Measurements from ENCODE around the gene DNAJB4.
A peak's percentile ranks its signal among the peaks of the same experiment; 100 is the strongest.
"Not testable (repeated sequence)": the region's sequence is repeated elsewhere in the genome, so short reads cannot be mapped to it uniquely, and the experiment has no call there.

DNAJB4 gene

DNA sequence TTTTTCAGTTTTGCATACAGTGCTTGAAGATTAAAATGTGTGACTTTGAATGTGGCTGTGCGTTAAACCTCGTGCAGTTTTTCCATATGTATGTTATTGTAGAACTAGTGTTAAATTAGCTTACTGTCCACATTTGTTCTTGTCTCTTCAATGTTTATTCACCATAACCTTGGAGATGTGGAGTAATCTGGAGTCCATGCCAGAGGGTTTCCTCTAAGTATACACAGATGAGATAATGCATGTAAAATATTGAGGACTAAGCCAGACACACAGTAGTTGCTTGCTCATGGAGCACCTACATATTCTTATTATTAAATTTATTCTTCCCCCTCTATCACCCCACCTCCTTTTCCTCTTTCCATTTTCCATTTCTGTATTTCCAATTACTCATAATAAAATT is 33.3 kb downstream of the DNAJB4 start:
- no peak for DNase-seq (ENCODE audit: low read depth)

- DNase-seq (ENCODE audit: low read depth): no peak
Measured at GRCh38 chr1:78038491-78038939, 33.8 kb downstream of the DNAJB4 start.

DNA sequence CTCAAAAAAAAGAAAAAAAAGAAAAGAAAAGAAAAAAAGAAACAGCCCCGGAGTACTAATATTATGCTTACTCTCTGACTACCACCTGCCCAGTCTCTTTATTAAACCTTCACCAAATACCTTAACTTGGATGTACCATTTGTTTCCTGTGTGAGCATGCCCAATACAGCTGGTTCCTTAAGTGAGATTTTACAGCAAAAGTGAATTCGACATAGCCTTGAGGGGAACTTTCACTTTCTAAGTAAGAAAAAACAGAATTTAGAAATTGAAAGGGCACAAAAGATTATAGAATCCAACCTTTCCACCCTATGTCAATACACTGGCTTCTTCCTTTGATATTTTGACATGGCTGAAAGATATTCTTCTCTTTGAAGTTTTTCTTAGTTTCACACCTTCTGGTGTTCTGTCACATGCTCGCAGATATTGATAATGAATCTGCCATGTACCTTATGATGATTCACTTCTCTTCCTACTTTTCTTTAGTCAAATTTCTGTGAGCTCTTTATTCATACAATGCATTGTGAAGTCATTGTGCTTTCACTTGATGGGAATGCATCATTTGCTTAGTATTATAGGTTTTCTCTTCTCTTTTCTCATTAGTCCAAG is 35.8 kb downstream of the DNAJB4 start:
- DNase-seq (ENCODE audit: low read depth): no peak

DNA sequence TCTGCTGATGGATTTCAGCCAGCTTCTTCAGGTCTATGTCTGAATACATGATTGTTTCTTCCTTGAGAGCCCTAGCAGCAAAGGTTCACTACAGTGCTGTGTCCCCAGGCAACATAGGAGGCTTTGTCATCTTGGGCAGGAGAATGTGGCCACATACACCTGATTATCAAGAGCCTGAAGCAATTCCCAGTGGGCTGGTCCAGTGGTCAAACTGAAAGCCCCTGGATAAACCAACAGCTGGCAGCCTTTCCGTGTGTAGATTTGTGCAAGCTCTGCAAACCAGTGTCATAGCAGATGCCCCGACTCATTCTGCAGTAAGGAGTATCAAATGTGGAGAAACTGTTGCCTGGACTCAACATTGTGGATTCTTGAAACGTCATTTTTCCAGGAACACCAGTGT is 38.7 kb downstream of the DNAJB4 start:
- no peak for DNase-seq (ENCODE audit: low read depth)

- DNase-seq (ENCODE audit: low read depth): no peak
Measured at GRCh38 chr1:78044796-78045562, 40.2 kb downstream of the DNAJB4 start.

DNA sequence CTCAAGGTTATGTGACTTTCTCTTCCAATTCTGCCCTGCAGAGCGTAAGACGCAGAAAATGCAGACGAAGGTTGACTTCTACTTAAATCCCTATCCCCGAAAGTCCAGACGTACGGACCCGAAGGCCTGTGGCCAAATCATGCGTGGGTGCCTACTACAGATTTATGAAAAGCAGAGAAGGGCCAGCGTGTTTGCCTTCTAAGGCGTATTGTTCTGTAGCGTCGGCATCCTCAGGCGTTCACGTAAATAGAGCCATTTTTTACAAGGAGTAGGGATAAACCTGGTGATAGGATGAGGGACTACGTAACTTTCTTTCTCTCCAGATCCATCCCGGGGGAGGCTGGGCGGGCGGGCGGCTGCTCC is 40.8 kb downstream of the DNAJB4 start:
- no peak for DNase-seq (ENCODE audit: low read depth)

GRCh38 chr1:78045926-78046778 is 41.4 kb downstream of the DNAJB4 start, which contains the start of gene GIPC2:
TSS of gene GIPC2 (plus strand) at chr1:78045966. CDS start at chr1:78046095, 129 bp downstream.
- peak; percentile 7 for DNase-seq (ENCODE audit: low read depth)

DNA sequence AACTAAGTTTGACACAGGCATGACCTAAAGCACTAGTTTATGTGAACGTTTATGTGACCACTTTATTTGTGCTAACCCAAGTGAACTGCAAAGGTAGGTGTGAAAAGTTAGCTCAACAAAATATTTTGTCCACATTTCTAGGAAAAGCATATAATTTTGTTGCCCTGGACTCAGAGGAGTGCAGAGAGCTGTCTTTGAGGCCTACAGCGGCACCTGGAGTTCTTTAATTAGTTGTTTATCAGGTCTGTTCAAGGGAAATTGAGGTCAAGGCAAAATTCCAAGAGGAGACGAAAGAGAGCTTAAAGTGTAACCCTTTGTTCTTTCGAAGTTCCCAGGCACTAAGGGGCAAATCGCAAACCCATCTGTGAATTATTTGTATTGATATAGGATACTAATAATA is 42.4 kb downstream of the DNAJB4 start:
- DNase-seq (ENCODE audit: low read depth): no peak

DNA sequence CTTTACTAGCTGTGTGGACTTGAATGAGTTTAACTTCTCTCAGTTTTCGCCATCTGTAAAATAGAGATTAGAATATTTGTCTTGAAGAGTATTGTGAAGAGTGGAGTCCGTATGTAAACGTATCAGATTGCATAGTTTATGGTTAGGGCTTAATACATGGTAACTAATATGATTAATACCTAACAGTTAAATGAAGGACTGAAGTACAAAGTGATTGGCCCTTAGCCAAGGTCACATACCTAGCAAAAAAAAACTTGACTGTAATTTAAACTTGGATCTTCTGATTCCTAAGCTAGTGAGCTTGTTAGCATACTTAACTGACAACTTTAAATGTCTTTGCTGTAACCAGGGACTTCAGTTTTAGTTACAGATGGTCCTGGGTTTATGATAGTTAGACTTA is 42.9 kb downstream of the DNAJB4 start:
- no peak for DNase-seq (ENCODE audit: low read depth)

GRCh38 chr1:78048446-78048845 is 43.7 kb downstream of the DNAJB4 start:
- no peak for DNase-seq (ENCODE audit: low read depth)

DNA sequence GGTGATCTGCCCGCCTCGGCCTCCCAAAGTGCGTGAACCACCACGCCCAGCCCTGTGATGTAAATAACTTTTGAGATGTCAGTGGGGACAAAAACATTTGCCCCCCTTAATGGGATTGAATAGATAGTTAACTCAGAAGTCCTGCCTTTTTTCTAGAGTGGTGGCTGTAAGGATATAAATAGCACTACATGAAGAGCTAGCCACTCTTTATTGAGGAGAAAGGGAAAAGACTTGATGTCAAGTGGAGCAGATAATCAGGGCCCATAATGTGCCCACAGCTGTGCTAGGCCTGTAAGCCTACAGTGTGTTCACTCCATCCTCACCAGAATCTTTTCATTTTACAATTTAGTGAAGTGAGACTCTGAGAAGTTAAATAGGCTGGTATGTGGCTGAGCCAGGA is 44.7 kb downstream of the DNAJB4 start:
- no peak for DNase-seq (ENCODE audit: low read depth)

- no peak for DNase-seq (ENCODE audit: low read depth)
Measured at GRCh38 chr1:78051005-78051404, 46.3 kb downstream of the DNAJB4 start.

DNA sequence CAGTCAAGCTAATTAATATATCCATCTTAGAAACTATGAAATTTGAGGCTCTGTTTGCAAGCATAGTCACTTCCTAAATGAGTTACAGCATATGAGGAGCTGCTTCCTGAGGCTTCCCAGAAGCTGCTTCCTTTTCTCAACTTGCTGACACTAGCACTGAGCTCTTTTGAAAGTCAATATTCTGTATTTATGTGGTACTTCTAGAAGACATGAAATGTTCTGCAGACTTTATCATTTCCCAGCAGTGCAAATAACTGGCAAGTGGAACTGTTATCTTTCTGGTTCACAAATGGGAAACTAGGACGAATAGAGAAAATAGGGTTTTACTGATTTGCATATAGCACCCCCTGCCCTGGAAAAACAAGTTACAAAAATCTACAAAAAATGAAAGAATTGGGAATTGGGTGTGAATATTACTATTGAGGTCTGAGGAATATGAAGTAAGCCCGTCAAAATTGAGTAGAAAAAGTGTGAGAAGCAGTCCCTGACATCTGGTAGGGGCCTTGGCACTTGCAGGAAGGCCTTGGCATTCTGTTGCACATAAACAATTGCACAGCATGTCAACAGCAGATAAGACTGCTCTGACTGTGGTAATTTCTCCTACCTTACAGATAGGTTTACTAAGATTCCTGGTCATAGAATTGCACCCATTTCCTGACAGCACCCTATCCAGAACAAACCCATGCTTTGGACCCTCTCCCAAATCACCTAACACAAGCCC is 48.1 kb downstream of the DNAJB4 start:
- DNase-seq (ENCODE audit: low read depth): no peak

GRCh38 chr1:78053498-78053897 is 48.8 kb downstream of the DNAJB4 start:
- no peak for DNase-seq (ENCODE audit: low read depth)

DNA sequence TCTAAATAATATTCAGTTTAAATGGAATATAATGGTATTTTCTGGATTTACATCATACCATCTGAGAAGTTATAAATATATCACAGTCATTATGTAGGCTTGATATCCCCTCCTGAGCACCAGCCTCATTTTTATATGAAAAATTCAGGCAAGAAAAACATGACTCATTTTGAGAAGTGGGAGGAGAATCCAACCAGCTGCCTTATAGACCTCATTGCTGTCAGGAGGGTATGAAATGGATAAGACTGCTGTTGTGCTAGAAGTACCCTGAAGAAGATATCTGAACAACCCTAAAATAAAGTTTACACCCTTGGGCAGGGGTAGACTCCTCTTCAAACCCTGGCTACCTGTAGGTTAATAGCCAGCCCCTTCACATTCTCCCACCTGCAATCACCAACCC is 49.8 kb downstream of the DNAJB4 start:
- no peak for DNase-seq (ENCODE audit: low read depth)

GRCh38 chr1:78054972-78055371 is 50.2 kb downstream of the DNAJB4 start:
- DNase-seq (ENCODE audit: low read depth): no peak

GRCh38 chr1:78055565-78056132 is 50.9 kb downstream of the DNAJB4 start:
- no peak for DNase-seq (ENCODE audit: low read depth)

DNA sequence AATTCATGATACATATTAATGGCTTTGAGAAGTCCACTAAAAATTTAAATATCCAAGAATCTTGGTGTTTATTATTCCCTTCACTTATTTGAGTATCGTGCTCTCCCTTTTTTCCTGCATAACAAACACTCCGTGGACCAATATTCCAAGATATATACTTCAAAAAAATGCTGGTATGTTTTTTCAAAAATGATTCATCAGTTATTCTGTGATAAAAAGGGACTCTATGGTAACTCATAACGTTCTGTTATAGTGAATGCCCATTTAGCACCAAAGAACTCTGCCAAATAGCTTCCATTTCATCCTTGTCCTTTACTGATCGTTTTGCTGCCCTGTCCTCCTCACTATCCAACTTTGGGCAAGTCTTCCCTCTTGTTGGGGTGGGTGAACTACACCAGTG is 53.9 kb downstream of the DNAJB4 start:
- DNase-seq (ENCODE audit: low read depth): no peak

DNA sequence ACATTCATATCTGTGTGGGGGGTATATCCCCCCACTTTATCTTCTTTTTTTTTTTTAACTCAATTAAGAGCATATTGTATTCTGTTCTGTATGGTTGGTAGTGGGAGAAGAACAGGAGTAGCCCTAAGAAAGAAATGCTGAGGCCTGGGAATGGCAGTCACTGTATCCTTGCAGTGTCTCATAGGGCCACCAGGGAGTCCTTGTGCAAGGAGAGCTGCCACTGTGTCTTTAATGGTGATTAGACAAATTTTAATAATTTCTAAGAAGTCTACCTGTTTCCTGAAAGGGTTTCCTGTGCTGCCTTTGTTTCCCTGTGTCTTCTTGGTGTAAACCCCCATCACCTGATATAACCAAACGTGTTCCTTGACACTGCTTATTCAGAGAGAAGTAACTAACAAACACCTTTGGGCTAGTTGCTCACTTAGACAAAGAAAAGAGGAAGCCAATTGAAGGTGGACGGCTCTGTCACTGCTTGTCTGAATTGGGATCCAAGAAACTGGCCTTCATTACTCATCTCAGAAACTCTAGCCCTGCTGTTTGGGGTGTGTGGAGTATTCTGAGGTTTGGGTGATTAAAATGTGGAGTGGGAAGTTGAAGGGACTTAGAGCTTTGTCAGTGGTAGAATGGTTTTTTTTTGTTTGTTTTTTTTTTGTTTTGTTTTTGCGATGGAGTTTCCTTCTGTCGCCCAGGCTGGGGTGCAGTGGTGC is 56.3 kb downstream of the DNAJB4 start:
- no peak for DNase-seq (ENCODE audit: low read depth)

DNA sequence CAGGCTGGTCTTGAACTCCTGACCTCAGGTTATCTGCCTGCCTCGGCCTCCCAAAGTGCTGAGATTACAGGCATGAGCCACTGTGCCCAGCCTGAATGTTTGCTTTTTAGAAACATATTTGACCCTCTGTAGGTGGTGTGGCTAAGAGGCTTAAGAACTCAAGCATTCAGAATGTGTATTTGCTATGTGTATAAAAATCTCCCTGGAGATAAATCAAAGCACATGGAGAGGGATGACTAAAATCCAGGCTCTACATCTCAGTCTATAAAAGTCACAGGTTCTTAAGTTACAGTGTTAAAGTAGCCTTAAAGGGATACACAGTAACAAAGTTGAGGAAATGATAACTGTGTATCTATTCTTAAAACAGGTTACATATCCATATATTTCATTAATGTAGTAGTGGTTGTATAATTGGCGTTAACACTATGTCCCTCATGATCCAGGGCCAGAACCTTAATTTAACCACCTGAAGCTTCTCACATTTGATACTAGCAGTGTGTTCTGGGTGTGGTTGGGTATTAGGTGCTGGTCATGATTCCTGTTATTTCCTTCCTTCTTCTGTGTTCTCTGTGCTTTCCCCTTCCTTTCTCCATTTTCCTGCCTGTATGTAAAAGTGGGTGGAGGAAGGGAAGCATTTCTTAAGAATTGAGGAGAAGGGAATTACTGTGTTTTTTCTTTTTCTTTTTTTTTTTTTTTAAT is 57.2 kb downstream of the DNAJB4 start:
- DNase-seq (ENCODE audit: low read depth): no peak

DNA sequence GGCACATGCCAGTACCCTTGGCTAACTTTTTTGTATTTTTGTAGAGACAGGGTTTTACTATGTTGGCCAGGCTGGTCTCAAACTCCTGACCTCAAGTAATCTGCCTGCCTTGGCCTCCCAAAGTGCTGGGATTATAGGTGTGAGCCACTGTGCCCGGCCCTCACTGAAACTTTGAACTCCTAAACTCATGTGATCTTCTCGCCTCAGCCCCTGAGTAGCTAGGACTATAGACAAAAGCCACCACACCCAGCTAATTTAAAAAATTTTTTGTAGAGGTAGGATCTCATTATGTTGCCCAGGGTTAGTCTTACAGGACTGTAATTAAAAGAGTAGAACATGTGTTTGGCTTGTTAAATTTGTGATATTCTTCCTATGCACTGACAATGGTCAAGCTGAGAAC is 60.1 kb downstream of the DNAJB4 start:
- not testable (repeated sequence) for DNase-seq (ENCODE audit: low read depth)

Data from stimulated activated CD8-positive, alpha-beta memory T cell treated with anti-CD3 and anti-CD28 coated beads, Interleukin-4, amount 100 ng/mL, for 24 hours (primary cell).